KMS-11 (cell line): ENCODE measurements around the gene RTL10.
A peak's percentile ranks its signal among the peaks of the same experiment; 100 is the strongest.

Experiments
- H2AFZ ChIP-seq: fragments of 200-600 bp; sonication (generic); 2 replicates; pipeline ENCODE4 v1.6.1; 2016; ENCODE audit warnings: antibody characterized with exemption, mixed run types, low read depth
- H3K27ac ChIP-seq: fragments of 200-600 bp; sonication (generic); 2 replicates; pipeline ENCODE4 v1.6.1; 2016; ENCODE audit warnings: mild to moderate bottlenecking, mixed run types
- H3K27me3 ChIP-seq: fragments of 200-600 bp; sonication (generic); 2 replicates; pipeline ENCODE4 v1.6.1; 2017; ENCODE audit warnings: mild to moderate bottlenecking, low read depth, mixed run types, moderate library complexity; ENCODE audit not compliant: insufficient read depth
- H3K36me3 ChIP-seq: fragments of 200-600 bp; sonication (generic); 2 replicates; pipeline ENCODE4 v1.6.1; 2017; ENCODE audit warnings: mild to moderate bottlenecking, mixed run types; ENCODE audit not compliant: insufficient read depth
- H3K4me1 ChIP-seq: fragments of 200-600 bp; sonication (generic); 2 replicates; pipeline ENCODE4 v1.6.1; 2016; ENCODE audit warnings: mild to moderate bottlenecking, low read depth, mixed run types; ENCODE audit not compliant: poor library complexity, severe bottlenecking
- H3K4me2 ChIP-seq: fragments of 200-600 bp; sonication (generic); 2 replicates; pipeline ENCODE4 v1.7.0; 2016; ENCODE audit warnings: mild to moderate bottlenecking, mixed run types
- H3K4me3 ChIP-seq: fragments of 200-600 bp; sonication (generic); IDR thresholded peaks from 2 replicates; pipeline ENCODE4 v1.6.1; 2017; ENCODE audit warnings: low read depth, low read length, mixed read lengths; ENCODE audit not compliant: insufficient read depth
- H3K79me2 ChIP-seq: fragments of 200-600 bp; sonication (generic); 2 replicates; pipeline ENCODE4 v1.6.1; 2016; ENCODE audit warnings: low read depth, mixed run types; ENCODE audit not compliant: insufficient read depth
- H3K9ac ChIP-seq: fragments of 200-600 bp; sonication (generic); 2 replicates; pipeline ENCODE4 v1.6.1; 2016; ENCODE audit warnings: mild to moderate bottlenecking, mixed run types
- H4K20me1 ChIP-seq: fragments of 200-600 bp; sonication (generic); 2 replicates; pipeline ENCODE4 v1.6.1; 2016; ENCODE audit warnings: mild to moderate bottlenecking, mixed run types; ENCODE audit not compliant: insufficient read depth
- CTCF ChIP-seq: fragments of 200-600 bp; sonication (generic); conservative IDR thresholded peaks from 2 replicates; pipeline ENCODE4 v1.6.1; 2017; ENCODE audit warnings: low read depth, mild to moderate bottlenecking, antibody characterized with exemption, low read length, moderate library complexity, mixed read lengths

RTL10 gene

DNA sequence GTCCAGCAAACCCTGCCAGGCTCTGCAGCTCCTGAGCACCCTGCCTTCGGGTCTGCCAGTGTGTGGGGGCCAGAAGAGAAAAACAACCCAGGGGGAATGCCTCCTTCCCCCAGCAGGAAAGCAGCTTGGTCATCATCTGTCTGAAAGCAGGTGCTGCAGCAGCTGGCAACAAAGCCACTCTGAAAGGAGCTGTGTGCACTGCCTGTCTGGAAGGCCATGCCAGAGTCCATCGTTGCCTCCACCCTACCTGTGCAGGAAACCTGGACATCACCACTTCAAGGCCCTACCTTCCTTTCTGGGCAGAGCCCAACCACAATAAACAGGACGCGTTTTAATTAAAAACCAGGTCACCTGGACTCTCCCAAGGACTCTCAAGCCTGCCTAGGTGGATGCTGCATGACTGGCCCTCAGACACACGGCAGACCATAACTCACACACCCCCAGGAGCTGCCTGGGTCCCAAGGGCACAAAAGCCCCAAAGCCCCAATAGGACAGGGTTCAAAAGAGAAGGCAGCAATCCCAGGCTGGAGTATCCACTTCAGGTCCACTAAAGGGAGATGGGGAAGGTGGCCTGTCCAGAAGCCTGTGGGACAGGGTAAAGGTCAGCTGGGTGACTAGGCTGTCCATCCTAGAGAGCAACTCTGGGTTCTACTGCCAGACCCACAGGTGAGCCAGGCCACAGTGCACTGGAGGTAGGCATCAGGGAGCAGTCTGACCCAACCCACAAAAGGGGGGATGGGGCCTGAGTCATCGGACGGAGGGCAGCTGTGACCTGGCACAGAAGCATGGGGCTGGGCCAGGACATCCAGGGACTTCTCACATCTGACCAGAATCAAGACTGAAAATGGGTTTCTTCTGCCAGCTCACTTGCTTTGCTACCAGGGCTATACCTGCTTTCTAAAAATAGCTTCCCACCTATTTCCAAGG is 6.1 kb downstream of the RTL10 start:
- Histone ChIP-seq H2AFZ (no peak overlapping the region), H3K36me3 (no peaks in the 10 kb centered on the region), H3K27ac (0 out of 2 replicates have a peak overlapping the region, but pooled peaks have one; percentile 13), H3K27me3 (no peaks in the 10 kb centered on the region), H4K20me1 (no peaks in the 10 kb centered on the region), H3K79me2 (peaks cover 20% of the 10 kb centered on the region), H3K9ac (no peak overlapping the region; the same call in 1 of the 2 replicates), H3K4me3 (no peak overlapping the region), H3K4me2 (peak overlapping the region; percentile 31; the same call in 1 of the 2 replicates), H3K4me1 (peaks cover 36% of the 10 kb centered on the region)
- no peak for TF ChIP-seq CTCF

GRCh38 chr22:19847345-19847632 is 7.4 kb downstream of the RTL10 start:
- H3K27me3 ChIP-seq = no peaks in the 10 kb centered on the region
- no peak for TF ChIP-seq CTCF
- no peak overlapping the region for H3K4me3 ChIP-seq
- no peaks in the 10 kb centered on the region for H3K36me3 ChIP-seq
- H3K9ac ChIP-seq = no peak overlapping the region
- no peaks in the 10 kb centered on the region for H4K20me1 ChIP-seq
- no peak overlapping the region for H3K4me2 ChIP-seq
- H3K4me1 ChIP-seq = peaks cover 28% of the 10 kb centered on the region
- no peak overlapping the region for H2AFZ ChIP-seq
- peaks cover 8% of the 10 kb centered on the region; the same call in 1 of the 2 replicates for H3K79me2 ChIP-seq
- no peak overlapping the region for H3K27ac ChIP-seq

DNA sequence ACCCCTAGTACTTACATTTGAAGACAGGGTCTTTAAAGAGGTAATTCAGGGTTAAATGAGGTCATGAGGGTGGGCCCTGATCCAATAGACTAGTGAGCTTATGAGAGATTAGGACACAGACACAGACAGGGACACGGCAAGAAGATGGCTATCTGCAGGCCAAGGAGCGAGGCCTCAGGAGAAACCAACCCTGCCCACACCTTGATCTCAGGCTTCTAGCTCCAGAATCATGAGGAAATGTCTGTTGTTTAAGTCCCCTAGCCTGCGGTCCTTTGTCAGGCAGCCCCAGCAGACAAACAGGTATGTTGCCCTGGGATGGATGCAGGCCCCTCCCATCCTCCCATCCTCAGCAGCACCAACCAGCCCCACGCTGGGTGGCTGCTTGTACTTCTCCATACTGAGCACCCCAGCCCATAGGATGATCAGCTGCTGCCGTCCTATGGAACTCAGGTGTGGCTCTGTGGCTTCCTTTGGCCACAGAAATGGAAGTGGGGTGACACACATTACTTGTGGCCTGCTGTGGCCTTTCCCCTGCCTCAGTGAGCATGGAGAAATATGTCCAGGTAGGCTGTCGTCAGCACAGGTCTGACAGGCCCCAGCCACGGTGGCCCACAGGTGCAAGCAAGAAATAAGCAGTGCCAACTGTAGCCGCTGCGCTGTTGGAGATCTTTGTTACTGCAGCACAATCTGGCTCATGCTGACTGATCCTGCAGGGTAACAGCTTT is 7.9 kb downstream of the RTL10 start:
- Histone ChIP-seq H3K4me3 (no peak overlapping the region), H3K4me2 (no peak overlapping the region), H2AFZ (no peak overlapping the region), H3K9ac (no peak overlapping the region), H3K27me3 (no peaks in the 10 kb centered on the region), H3K27ac (no peak overlapping the region), H3K36me3 (no peaks in the 10 kb centered on the region), H3K79me2 (peaks cover 3% of the 10 kb centered on the region; the same call in 1 of the 2 replicates), H4K20me1 (no peaks in the 10 kb centered on the region), H3K4me1 (peaks cover 28% of the 10 kb centered on the region)
- no peak for TF ChIP-seq CTCF

DNA sequence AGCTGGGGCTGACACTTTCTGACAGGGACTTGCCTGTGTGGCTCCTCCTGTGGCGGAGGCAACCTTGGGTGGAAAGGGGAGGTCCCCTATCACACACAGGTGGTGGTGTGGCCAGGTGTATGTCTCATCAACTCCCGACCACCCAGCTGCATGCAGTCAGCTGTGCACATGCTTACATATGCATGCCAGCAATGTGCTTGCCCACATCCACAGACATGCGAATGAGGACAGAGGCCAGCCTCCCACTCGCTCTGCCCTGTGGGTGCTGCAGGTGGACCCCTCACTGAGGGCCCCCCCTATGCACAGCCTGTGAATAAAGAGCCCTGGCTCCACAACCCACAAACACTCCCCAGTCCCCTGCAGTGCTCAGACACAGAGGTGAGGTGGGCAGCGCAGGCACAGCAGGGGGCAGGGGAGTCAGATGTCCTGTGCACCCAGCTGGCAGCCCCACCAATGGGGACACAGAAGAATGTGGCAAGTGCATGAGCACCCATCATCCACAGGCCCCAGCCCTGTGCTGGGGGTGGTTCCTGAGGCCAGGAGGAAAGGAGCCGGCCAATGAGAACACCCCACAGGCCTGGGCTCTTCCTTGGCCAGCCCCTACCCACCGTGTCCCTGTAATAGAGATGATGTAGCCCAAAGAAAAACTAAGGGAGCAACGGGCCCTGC is 9.5 kb downstream of the RTL10 start:
- Histone ChIP-seq H3K79me2 (no peaks in the 10 kb centered on the region), H3K27me3 (no peaks in the 10 kb centered on the region), H3K4me1 (peaks cover 26% of the 10 kb centered on the region), H3K4me3 (no peak overlapping the region), H2AFZ (no peak overlapping the region), H3K36me3 (no peaks in the 10 kb centered on the region), H3K9ac (no peak overlapping the region), H3K27ac (no peak overlapping the region), H4K20me1 (no peaks in the 10 kb centered on the region), H3K4me2 (no peak overlapping the region)
- no peak for TF ChIP-seq CTCF
